KG1 (cell line): ENCODE measurements around the gene CCDC170.
A peak's percentile ranks its signal among the peaks of the same experiment; 100 is the strongest.
"Not testable (repeated sequence)": the region's sequence is repeated elsewhere in the genome, so short reads cannot be mapped to it uniquely, and the experiment has no call there.

Source experiments
- DNase-seq: peaks from one replicate; lab custom pipeline; 2025; lab: John Stamatoyannopoulos, UW

Gene CCDC170

DNA sequence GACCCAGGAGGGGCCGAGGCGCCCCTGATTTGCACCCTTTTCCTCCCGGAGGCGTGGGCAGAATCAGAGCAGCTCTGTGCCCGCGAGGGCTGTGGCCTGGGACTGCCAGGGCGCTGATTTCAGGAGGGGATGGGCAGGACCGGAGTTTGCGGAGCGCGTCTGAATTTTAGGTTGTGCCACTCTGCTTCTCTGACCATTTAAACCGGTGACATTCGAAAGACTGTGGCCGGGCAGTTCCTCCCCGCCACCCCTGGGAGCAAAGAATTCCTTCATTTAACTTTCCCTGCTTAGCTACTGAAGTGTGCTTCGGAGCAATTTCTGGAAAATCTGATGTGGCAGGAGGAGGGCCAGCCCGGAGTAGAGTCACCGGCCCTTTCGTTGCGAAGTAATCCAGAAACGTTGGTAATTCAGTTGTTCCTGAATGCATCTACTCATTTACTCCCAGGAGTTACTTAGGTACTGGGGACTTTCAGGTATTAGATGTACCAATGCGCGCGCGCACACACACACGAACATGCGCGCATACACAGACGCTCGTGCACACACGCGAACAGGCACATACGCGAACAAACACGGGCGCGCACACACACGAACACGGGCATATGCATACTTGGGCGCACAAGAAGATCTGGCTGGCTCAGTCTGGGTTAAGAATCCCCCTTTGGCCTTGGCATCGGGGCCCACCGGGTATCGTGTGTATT, 568 bp downstream of the CCDC170 start:
- no peak for DNase-seq

DNA sequence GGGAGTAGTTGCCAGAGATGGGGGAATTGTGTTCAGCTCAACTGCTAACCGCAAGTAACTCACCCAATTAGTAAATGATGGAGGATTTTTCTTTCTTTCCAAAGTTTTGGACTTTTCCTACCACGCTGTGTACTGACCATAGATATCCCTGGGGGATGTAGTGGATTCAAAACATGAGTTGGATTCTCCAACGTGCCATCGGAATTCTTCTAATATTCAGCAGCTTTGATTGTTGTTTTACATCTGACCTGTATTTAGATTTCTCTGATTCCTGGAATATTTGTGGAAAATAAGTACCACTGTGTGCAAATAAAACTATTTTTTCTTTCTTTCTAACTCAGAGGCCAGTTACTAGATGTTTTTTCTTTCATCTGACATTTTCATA, 1.1 kb downstream of the CCDC170 start:
- no peak for DNase-seq

DNA sequence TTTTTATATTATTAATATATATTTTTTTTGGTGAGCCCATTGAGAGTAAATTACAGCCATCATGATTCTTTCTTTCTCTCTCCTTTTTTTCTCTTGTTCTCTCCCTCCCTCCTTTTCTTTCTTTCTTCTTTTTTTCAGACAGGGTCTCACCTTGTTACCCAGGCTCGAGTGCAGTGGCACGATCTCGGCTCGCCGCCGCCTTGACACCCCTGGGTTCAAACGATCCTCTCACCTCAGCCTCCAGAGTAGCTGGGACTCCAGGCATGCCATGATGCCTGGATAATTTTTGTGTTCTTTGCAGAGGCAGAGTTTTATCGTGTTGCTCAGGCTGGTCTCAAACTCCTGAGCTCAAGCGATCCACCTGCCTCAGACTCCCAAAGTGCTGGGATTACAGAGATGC, 1.6 kb downstream of the CCDC170 start:
- no peak for DNase-seq

DNA sequence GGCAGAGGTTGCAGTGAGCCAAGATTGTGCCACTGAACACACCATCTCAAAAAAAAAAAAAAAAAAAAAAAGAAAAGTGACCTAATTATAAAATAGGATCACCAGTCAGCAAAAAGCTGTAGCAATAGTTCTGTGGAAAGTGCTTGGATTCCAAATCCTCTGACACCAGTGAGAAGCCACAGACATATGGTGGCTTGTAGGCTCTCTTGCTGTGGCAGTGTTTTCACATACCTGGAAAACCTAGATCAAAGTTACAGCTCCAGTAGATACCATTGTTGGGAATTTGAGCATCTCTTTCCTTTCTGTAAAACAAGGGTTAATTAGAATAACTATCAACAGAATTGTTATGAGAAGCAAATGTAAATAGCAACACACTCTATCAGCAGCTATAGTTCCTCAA, 4.1 kb downstream of the CCDC170 start:
- no peak for DNase-seq

DNA sequence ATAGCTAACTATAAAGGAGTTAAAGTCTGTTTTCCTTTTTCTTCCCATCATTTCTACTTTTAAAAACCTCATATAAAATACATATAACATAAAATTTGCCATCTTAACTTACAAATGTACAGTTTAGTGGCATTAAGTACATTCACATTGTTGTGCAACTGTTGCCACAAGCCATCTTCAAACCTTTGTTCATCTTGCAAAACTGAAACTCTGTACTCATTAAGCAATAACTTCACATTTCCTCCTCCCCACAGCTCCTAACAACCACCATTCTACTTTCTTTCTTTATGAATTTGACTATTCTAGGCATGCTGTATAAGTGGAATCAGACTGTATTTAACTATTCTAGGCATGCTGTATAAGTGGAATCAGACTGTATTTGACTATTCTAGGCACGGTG, 4.5 kb downstream of the CCDC170 start:
- peak; percentile 15 for DNase-seq

DNA sequence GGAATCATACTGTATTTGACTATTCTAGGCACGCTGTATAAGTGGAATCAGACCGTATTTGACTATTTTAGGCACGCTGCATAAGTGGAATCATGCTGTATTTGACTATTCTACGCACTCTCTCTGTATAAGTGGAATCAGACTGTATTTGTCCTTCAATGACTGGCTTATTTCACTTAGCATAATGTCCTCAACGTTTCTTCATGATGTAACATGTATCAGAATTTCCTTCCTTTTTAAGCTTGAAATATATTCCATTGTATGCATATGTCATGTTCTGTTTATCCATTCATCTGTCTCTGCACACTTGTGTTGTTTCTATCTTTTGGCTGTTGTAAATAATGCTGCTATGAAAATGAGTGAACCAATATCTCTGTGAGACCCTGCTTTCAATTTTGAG, 5.7 kb downstream of the CCDC170 start:
- no peak for DNase-seq

DNA sequence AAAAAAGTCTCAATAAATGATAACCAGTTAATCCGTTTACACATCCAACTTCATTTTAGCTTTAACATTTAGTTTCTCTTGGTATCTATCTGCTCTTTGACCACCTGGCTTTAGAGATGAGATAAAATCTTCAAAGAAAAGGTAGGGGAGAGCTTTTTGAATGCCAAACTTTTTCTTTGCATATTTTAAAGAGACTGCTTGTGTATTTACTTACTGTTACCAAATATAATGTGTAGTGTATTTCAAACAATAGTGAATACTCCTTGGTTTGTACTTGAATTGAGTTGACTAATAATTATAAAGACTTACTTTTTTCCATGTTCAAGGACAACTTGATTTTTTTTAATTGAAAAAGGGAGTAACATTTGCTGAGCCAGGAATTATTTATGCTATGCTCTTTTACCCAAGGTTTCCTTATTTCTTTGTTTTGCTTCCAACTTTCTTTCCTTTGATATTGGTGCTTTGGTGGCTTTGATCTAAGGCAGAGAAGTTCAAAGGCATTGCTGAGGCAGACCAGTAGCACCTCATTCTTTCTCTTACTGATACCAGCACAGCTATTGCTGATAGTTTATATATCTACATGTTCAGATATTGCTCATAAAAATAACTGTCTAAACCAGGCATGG, 7.8 kb downstream of the CCDC170 start:
- DNase-seq: no peak

DNA sequence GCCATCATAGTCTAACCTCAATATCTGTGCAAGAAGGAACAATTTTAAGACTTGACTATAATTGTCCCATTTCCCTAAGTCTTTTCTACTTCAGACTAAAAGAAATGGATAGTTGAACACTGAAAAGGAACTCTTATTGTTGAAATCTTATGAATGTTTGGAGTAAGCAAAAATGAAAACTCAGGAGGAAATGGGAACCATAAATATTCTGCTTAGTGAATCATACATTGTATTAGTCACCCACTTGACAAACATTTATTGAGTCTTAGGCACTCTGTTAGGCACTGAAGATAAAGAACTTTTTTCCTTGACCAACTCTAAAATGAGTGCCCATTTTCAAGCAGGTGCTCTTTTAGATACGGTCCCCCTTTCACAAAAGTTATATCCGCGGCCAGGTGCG, 8.7 kb downstream of the CCDC170 start:
- no peak for DNase-seq

DNA sequence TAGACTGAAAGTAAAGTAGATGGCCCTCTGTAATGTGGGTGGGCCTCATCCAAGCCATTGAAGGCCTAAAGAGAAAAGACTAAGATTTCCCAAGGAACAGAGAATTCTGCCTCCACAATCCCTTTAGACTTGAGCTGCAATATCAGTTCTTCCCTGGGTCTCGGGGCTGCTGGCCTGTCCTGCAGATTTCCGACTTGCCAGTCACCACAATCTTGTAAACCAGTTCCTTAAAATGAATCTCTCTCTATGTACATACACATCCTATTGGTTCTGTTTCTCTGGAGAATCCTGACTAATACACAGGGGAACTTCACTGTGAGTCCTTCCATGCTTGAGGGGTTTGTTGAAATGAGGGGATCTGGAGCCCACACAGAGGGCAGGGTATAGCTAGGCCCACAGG, 12.9 kb downstream of the CCDC170 start:
- no peak for DNase-seq

DNA sequence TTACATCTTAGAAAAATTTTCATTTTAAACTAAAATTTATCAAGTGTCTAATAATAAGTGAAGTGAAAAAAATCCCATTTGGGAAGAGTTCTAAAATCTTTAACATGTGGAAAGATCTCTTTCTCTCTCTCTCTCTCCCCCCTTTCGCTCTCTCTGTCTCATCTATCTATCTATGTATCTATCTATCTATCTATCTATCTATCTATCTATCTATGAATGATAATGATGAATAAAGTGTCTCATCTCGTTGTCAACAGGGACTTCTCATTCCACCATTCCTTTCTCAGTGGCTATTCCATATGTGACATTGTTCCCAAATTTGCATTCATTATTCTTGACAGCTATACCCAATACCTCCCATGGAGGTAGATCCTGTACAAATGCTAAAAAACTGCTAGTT, 15.2 kb downstream of the CCDC170 start:
- no peak for DNase-seq

DNA sequence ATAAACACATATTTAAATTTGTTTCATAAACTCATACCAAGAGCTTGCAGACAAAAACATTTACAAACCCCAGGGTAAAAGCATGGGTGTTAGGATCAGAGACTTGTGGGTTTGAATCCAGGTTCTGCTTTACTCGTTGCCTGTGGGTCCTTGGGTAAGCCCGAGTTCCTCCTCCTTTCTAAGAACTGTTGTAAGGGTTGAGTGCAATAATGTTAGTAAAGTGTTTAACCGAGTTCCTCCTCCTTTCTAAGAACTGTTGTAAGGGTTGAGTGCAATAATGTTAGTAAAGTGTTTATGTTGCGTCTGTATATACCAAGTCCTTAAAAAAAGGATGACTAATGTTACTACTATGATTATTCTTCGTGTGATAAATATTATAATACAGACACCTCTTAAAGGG, 18.7 kb downstream of the CCDC170 start:
- no peak for DNase-seq

DNA sequence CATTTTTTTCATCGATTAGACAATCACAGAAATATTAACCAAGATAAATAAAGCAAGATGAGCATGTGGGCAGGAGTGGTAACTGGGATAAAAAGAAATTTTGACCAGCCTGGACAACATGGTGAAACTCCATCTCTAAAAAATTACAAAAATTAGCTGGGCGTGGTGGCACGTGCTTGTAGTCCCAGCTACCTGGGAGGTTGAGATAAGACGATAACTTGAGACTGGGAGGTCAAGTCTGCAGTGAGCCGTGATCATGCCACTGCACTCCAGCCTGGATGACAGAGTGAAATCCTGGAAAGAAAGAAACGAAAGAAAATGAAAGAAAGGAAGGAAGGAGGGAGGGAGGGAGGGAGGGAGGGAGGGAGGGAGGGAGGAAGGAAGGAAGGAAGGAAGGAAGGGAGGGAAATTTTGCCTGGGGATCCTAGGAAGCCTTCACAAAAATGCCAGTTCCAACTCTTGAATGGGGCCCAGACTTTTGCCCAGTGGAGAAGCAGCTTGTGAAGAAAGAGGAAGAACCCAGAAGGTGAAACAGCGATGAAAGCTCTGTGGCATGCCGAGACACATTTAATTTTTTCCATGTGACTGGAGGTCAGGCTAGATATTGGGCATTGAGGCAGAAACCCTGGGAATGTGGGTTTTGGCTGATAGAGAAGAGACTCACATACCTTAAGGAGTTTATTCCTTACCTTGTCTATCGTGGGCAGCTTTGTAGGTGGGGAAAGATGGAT, 20.3 kb downstream of the CCDC170 start:
- no peak for DNase-seq

DNA sequence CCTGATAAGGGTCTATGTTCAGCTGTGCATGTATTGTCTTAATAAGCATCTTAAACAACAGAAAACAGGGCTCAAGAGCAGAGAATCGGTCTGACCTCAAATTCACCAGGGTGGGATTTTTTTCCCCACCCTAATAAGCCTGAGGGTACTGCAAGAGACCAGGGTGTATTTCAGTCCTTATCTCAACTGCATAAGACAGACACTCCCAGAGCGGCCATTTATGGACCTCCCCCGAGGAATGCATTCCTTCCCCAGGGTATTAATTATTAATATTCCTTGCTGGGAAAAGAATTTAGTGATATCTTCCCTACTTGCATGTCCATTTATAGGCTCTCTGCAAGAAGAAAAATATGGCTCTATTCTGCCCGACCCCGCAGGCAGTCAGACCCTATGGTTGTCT, 25.2 kb downstream of the CCDC170 start:
- DNase-seq: not testable (repeated sequence)

DNA sequence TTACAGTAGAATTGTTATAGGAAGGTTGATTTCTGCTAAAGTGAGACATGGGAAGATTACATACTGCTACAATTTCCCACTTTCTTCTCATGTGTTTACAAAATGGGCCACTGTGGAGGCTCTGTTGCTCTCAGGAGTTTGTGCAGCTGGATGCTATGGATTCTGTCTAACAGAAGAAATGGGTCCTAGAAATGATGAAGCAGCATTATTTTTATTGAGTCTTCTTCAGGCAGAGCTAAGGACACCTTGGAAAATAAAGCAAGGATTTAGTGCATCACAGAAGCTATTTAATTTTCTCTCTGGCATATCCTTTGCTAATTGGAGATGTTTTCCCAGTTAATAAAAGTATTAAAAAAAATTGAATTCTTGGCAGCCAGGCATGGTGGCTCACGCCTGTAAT, 29.2 kb downstream of the CCDC170 start:
- DNase-seq: no peak

DNA sequence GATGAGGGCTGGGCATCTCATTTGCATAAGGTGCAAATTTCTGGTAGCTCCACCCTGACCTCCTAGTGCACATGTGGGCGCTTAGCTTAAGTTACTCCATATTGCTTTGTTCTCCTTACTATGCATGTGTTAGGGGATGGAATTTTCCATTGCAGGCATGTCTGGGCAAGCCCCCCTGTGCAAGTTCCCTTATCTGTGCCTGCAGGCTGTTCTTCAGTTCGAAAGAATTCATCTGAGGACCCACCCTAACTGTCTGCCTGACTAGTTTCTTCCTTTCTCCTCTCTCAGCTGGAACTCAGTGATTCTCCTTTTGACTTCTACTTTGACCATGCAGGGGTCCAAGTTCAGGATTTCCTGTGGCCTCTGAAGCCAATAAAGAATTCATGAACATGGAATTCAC, 30.2 kb downstream of the CCDC170 start:
- no peak for DNase-seq

DNA sequence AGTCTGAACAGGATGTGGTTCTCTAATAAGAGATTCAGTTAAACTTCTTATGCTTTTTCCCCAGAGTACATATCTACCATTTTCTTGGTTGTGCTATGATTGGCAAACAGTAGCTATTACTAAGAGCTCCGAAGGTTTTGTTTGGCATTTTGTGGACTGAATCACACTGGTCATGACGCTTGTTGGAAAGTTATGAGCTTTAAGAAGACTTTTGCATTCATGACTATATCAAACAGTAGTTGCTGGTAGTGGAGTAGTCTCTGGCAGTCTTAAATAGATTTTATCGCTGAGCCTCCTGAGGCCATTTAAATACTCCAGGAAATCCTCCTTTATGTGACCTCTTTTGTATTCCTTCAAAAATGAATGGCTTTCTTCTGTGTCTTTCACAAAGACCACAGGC, 40.8 kb downstream of the CCDC170 start:
- DNase-seq: no peak

DNA sequence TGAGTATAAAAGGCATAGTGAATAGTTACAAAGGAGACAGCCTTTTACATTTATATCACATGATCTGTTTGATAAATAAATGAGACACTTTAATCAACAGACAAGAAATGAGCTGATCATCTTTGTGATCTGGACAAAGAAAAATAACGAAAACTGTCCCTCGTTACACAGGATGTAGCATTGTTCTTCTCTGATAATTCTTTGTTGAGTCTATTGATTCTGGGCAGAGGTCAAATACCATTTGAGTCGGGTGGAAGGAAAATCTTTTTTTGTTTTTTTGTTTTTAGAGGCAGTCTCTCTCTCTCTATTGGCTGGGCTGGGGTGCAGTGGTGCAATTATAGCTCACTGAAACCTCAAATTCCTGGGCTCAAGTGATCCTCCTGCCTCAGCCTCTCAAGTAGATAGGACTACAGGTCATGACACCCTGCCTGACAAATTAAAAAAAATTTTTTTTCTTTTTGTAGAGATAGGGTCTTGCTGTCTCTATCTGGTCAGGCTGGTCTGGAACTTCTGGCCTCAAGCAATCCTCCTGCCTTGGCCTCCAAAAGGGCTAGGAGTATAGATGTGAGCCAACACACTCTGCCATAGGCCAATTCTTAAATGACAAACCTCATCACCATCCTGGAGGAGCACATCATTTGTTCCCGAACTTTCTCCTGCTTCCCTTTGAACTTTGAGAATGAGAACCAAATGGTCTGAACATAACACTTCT, 41.8 kb downstream of the CCDC170 start:
- DNase-seq: no peak

DNA sequence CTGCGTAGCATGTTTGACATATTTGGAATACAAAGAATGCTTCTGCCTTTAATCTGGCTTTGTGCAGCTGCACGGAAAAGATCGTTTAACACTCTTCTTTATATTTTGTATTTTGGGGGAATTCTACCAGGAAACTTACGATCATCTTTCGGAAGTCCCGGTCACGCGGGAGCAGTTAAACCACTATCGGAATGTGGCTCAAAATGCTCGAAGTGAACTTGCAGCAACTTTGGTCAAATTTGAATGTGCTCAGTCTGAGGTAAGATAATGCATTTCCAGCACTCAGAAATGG, 42.3 kb downstream of the CCDC170 start:
- no peak for DNase-seq

DNA sequence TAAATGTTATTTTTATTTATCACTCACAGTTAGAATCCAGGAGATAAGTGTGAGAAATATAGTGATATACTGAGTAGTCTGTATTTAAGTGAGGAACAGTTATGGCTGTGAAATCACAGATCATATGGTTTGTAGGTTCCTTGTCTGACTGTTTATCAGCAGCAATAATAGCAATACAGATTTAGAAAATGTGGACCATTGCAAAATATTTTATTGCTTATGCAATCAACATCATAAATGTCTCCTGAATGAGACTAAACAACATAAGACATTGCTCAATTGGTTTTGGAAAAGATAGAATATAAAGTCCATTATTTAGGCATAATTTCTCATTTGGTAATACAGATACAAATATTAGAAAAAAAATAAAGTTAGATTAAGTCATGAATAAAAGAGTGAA, 43.7 kb downstream of the CCDC170 start:
- DNase-seq: no peak

DNA sequence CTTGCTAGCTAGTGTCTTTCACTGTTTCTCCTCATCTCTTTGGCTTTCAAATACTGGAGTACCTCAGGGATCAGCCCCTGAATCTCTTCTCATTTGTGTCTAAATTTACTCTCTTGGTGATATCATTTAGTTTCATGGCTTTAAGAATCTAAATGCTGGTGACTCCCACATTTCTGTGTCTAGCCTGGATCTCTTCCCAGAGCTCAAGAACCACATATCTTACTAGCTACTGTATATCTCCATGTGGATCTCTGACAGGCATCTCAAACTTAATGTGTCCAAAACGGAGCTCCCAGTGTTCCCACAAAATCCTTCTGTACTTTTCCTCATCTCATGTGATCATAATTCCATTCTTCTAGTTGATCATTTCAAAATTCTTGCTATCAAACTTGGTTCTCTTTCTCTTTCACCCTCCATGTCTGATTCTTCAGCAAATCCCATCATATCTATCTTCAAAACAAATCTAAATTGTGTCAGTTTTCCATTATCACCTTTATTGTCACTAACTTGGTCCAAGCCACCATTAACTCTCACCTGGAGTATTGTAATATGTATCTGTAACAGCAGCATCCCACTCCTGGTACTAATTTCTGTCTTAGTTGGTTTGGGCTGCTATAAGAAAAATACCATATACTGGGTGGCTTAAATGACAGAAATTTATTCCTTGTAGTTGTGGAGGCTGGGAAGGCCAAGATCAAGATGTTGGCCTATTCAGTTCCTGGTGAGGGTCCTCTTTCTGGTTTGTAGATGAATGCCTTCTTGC, 45.9 kb downstream of the CCDC170 start:
- no peak for DNase-seq

DNA sequence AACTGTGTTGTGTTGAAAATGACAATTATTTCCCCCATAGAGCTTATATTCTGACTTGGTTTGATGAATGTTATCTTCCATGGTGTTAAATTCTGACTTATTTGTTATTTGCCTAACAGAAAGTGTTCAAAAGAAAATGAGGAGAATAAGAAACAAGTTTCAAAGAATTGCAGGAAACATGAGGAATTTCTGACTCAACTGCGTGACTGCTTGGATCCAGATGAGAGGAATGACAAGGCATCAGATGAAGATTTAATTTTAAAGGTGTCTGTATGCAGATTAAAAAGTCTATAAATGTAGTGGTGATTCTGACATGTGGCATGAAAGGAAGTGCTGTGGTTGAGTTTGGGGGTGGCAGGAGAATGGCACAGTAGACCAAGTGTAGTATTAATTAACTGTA, 50.6 kb downstream of the CCDC170 start:
- DNase-seq: no peak

DNA sequence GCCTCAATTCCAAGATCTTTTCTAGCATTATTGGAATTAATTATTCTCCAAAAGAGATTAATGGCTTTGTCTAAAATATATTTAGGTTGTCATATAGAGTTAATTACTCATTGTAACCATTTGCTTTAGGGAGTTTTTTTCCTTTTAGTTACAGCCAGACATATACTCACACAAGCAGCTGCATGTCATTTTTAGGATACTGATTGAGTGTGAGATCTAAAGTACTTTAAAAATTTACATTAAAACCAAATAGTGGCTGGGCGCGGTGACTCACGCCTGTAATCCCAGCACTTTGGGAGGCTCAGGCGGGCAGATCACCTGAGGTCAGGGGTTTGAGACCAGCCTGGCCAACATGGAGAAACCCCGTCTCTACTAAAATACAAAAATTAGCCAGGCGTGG, 51.1 kb downstream of the CCDC170 start:
- DNase-seq: not testable (repeated sequence)
